Neutrophil (primary cell): ENCODE data around the gene CHAF1B.

Experiments
- H3K27ac ChIP-seq: fragments of 200-600 bp; sonication (generic); 2 replicates; pipeline ENCODE4 v1.5.1; 2016; ENCODE audit warnings: mild to moderate bottlenecking, moderate library complexity
- H3K27me3 ChIP-seq: fragments of 200-600 bp; sonication (generic); 2 replicates; pipeline ENCODE4 v1.6.0; 2016; ENCODE audit warnings: mild to moderate bottlenecking
- H3K36me3 ChIP-seq: fragments of 200-600 bp; sonication (generic); 2 replicates; pipeline ENCODE4 v1.5.1; 2017
- H3K4me1 ChIP-seq, 2 experiments: fragments of 200-600 bp in 1 of 2; sonication (generic) in 1 of 2; 1 replicate in 1 of 2; 2 replicates in 1 of 2; pipeline versions ENCODE4 v1.5.1 to v1.6.1; 2013 to 2016; ENCODE audit warnings: low read depth in 1 of 2, low read length in 1 of 2, mild to moderate bottlenecking in 1 of 2, moderate library complexity in 1 of 2; ENCODE audit not compliant: control insufficient read depth in 1 of 2, insufficient read depth in 1 of 2
- H3K4me3 ChIP-seq, 2 experiments: fragments of 200-600 bp in 1 of 2; sonication (generic) in 1 of 2; 1 replicate in 1 of 2; 2 replicates in 1 of 2; pipeline ENCODE4 v1.5.1; 2013 to 2016; ENCODE audit warnings: low read depth in 1 of 2, low read length in 1 of 2, mild to moderate bottlenecking in 1 of 2, moderate library complexity in 1 of 2
- H3K9me3 ChIP-seq: fragments of 200-600 bp; sonication (generic); 2 replicates; pipeline ENCODE4 v1.5.1; 2016
- TF ChIP-seq, protein P1 (sequence below): fragments of 200-600 bp; sonication (generic); IDR thresholded peaks from 2 replicates; pipeline ENCODE4 v1.5.1; 2016; ENCODE audit warnings: antibody characterized with exemption

The CHAF1B gene

DNA sequence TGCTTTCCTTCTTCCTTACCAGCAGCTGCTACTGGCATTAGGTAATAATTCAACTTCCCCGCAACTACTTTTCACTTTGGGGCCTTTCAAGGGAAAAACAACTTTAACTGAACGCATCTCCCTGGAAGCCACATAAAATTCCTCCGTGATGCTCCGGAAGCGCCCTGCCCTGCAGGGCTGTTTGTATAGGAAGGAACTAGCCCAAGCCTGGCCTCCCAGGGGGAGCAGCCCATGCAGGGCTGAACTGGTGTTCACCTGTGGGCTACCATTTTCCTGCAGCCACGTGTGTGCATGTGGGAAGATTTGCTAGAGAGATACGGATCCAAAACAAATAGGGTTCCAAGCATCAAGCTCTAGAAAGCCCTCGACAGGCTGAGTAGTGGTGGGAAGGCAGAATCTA, 80.3 kb downstream of the CHAF1B start:
- H3K4me1 ChIP-seq = no peaks in the 10 kb centered on the region
- H3K27me3 ChIP-seq = peaks cover 4% of the 10 kb centered on the region
- no peak overlapping the region for H3K4me3 ChIP-seq
- no peaks in the 10 kb centered on the region for H3K36me3 ChIP-seq
- no peak overlapping the region for H3K27ac ChIP-seq
- TF ChIP-seq, protein P1, sequence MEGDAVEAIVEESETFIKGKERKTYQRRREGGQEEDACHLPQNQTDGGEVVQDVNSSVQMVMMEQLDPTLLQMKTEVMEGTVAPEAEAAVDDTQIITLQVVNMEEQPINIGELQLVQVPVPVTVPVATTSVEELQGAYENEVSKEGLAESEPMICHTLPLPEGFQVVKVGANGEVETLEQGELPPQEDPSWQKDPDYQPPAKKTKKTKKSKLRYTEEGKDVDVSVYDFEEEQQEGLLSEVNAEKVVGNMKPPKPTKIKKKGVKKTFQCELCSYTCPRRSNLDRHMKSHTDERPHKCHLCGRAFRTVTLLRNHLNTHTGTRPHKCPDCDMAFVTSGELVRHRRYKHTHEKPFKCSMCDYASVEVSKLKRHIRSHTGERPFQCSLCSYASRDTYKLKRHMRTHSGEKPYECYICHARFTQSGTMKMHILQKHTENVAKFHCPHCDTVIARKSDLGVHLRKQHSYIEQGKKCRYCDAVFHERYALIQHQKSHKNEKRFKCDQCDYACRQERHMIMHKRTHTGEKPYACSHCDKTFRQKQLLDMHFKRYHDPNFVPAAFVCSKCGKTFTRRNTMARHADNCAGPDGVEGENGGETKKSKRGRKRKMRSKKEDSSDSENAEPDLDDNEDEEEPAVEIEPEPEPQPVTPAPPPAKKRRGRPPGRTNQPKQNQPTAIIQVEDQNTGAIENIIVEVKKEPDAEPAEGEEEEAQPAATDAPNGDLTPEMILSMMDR = no peak
- H3K9me3 ChIP-seq = no peaks in the 10 kb centered on the region

DNA sequence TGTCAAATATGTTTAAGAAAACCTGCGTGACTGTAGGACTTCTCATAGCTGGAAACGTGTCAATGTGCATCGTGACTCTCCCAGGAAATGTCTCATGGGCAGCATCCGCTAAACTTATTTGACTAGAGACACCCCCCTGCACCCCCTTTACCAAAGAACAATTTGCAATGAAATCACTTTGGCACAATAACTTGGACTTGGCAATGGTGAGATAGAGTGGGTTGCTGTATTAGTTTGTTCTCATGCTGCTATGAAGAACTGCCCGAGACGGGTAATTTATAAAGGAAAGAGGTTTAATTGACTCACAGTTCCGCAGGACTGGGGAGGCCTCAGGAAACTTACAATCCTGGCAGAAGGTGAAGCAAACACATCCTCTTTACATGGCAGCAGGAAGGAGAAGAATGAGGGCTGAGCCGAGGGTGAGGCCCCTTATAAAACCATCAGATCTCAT, 80.9 kb downstream of the CHAF1B start:
- TF ChIP-seq, protein P1 = no peak
- Histone ChIP-seq H3K36me3 (no peaks in the 10 kb centered on the region), H3K4me1 (no peaks in the 10 kb centered on the region), H3K27me3 (peaks cover 4% of the 10 kb centered on the region), H3K27ac (no peak overlapping the region), H3K4me3 (no peak overlapping the region), H3K9me3 (no peaks in the 10 kb centered on the region)
